AG10803 (cell line): ENCODE data around the gene ARID1B.

Experiments used
- DNase-seq: peaks from one replicate; pipeline ENCODE4 v3.0.0; 2010; ENCODE audit warnings: low read depth
- H3K4me3 ChIP-seq: 2 replicates; pipeline ENCODE4 v1.5.1; 2011; ENCODE audit warnings: mild to moderate bottlenecking, low read length, control low read depth
- TF ChIP-seq, protein P1 (sequence below): conservative IDR thresholded peaks from 2 replicates; pipeline ENCODE4 v1.5.1; 2011; ENCODE audit warnings: mild to moderate bottlenecking, low read length, control low read depth, inconsistent platforms

ARID1B gene

DNA sequence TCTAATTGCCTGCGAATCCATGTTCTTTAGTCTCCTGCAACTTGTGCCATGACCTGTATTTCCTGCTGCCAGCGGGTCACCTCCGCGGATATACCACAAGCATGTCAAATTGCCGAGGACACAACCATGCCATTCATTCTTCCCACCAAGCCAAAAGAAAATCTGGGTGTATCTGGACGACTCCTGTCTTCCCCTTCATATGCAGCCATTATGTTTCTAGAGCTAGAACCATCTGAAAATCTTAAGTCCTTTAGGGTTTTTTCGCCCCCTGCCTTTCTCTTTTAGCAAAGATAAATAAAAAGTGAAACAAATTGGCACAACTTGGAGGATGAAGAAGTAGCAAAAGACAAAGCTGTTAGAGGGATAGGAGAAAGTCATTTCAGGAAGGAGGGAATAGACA is 242.6 kb downstream of the ARID1B start:
- peak; percentile 25 for DNase-seq
- TF ChIP-seq, protein P1, sequence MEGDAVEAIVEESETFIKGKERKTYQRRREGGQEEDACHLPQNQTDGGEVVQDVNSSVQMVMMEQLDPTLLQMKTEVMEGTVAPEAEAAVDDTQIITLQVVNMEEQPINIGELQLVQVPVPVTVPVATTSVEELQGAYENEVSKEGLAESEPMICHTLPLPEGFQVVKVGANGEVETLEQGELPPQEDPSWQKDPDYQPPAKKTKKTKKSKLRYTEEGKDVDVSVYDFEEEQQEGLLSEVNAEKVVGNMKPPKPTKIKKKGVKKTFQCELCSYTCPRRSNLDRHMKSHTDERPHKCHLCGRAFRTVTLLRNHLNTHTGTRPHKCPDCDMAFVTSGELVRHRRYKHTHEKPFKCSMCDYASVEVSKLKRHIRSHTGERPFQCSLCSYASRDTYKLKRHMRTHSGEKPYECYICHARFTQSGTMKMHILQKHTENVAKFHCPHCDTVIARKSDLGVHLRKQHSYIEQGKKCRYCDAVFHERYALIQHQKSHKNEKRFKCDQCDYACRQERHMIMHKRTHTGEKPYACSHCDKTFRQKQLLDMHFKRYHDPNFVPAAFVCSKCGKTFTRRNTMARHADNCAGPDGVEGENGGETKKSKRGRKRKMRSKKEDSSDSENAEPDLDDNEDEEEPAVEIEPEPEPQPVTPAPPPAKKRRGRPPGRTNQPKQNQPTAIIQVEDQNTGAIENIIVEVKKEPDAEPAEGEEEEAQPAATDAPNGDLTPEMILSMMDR: peak; percentile 19
- no peak overlapping the region for H3K4me3 ChIP-seq

DNA sequence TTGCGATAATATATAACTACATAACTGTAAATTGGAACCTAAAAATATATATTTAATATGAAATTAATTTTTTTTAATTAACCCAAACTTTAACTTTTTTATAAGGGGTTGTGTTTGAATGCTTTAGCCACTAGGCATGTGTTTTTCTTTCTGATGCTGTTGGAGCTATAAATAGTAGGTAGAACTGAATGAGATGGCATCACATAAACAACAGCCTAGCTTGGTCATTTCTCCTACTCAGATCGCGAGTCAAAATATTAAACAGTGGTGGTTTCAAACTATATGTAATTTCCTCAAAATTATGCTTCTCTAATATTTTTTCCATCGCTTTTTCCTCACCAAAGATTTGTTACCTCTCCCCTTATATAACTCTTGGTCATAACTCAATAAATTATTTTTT is 243.2 kb downstream of the ARID1B start:
- DNase-seq: peak; percentile 42
- TF ChIP-seq, protein P1: no peak
- H3K4me3 ChIP-seq: peak overlapping the region; percentile 78

DNA sequence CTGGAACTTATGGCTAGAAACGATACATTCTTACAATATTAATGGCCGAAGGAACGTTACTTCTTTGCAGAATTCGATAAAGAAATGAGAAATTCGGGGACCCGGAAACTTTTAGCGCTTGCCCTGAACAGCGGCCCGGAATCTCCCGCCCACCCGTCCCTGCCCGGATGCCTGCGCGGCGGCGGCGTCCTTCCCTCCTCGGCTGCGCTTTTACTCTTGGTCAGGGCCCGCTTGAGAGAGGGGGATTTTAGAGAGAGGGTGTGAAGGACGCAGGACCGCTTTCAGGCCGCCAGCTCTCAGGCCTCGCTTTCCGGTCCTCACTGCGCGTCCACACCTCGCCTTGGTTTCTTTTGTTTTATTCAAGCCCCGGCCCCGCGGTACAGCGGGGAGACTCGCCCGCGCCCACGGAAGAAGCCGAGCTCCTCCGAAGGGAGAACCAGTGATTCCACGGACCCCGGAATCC is 243.7 kb downstream of the ARID1B start:
- TF ChIP-seq, protein P1: no peak
- peak; percentile 63 for DNase-seq
- H3K4me3 ChIP-seq: peak overlapping the region; percentile 78

DNA sequence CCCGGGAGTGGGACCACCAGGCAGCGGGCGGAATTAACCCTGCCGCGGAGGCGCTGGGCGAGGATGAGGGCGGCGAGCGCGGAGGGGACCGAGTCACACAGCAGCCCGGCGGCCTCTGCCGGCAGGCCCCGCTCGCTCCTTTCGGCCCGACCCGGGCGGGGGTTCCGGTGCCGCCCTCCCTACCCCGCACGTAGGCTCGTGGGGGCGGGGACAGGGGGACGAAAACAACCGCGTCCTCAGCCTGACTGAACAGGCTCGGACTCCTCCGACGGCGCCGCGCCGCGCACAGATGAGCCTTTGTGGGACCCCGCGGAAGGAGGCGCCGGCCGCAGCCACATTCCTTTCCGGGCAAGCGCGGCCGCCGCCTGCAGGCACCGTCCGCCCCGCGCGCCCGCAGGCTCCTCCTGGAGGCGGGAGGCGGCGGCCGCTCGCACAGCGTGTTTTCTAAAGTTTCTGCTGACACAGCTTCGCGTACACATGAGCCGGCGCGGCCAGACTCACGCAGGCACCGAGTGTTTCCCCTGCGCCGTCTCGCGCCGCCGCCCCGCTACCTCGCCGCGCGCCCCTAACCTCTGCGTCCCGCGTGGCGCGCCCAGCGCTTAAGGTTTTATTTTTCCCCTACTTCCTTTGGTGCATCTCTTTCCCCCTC is 244.3 kb downstream of the ARID1B start:
- DNase-seq: peak; percentile 85
- TF ChIP-seq, protein P1: peak; percentile 18
- H3K4me3 ChIP-seq: peak overlapping the region; percentile 78

DNA sequence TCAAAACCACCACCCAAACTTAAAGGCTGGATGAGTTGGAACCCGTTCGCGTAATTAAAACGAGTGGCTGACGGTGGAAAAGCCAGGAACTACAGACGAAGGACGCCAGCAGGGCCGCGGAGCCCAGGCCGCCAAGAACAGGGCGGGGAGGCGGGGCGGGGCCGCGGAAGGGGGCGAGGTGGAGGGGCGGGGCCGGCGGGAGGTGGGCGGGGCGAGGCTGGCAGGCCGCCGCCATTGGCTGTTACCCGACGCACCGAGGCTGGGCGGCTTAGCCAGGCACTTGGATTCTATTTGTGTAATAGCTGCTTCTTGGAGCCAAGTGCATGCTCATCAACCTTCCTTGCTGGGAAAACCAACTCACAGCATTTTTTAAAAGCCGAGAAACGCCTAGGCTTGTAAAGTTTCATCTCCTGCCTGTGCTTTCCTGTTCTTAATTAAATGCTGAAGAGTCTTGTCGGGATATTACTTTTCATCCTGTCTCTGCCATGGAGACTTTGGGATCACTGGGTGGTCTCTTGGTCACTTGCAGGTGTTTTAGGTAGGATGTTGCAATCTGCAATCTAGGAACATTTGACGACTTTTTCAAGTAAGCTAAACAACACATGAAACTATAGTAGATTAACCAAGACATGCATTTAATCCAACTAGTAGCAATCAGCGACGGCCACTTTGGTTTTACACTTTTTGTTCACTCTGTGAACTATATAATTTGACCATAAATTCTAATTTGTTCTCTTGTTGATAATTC is 245.0 kb downstream of the ARID1B start:
- DNase-seq: peak; percentile 96
- H3K4me3 ChIP-seq: peak overlapping the region; percentile 78
- TF ChIP-seq, protein P1: no peak

DNA sequence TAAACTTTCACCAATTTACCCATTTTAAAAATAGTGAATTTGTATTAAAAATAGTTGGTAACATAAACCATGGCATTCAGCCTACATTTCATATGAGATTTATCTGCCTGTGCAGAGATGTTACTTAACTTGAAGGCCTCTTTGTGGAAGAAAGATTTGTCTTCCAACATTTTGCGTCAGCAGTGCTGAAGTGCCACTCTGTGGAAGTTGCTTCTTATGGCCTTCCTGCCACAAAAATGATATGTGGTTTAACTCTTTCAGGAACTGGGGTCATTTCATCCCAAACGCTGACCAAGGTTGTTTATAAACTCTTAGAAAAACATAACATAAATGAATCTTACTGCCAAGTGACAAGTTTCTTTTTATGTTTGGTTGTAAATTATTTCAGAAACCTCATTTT is 246.8 kb downstream of the ARID1B start:
- no peak overlapping the region for H3K4me3 ChIP-seq
- DNase-seq: peak; percentile 73
- TF ChIP-seq, protein P1: no peak; the same call in 1 of the 2 replicates

DNA sequence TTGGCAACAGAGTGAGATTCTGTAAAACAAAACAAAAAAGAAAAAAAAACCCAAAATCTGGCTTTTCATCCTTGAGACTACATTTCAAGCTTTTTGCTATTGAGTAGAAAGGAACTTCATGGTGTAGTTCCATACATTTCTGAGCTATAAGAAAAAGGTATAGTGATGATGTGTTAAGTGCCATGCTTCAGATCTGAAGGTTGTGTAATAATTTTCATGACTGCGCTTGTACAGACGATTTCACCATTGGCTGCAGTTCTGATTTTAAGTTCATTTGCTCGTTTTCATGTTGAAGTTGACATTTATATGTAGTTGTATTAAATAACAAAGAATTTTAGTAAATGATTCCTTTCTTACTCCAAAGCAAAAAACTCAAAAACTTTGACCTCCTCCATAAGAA is 247.6 kb downstream of the ARID1B start:
- peak; percentile 21 for DNase-seq
- H3K4me3 ChIP-seq: no peak overlapping the region
- TF ChIP-seq, protein P1: no peak
